ENCODE data around the gene MBLAC1.

Gene MBLAC1

DNA sequence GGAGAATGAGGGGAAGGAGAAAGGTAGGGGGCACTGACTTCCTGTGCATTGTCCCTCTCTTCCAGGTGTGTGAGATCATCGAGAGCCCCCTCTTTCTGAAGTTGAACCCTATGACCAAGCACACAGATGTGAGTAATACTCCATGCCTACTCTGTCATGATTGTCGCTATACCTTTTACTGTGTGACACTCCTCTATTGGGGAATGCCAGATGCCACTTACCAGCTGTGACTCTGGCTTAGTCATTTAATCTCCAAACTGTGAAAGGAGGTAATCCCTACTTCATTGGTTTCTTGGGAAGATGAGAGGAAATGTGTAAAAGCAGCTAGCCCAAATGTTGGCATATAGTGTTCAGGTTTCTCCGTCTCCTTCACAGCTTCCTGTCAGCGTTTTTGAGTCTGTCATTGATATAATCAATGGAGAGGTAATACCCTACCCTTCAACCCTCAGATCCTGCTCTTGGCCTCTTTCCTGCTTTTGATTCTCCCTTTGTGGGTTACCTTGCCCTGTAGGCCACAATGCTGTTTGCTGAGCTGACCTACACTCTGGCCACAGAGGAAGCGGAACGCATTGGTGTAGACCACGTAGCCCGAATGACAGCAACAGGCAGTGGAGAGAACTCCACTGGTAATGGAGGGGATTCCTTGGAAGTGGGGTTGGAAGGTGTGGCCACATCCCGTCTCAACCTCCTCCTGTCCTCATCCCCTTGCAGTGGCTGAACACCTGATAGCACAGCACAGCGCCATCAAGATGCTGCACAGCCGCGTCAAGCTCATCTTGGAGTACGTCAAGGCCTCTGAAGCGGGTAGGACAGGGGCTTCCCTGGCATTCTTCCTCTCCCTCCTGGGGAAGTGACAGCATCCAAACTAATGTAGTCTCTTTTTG is 36.0 kb upstream of the MBLAC1 start:
- no peak for TF ChIP-seq GATA3 (IDR thresholded peaks at IDR 0.05; ENCODE audit: low read depth, low read length)
- no peak for TF ChIP-seq GATA2 (IDR thresholded peaks at IDR 0.05; ENCODE audit: low read depth, low read length)

DNA sequence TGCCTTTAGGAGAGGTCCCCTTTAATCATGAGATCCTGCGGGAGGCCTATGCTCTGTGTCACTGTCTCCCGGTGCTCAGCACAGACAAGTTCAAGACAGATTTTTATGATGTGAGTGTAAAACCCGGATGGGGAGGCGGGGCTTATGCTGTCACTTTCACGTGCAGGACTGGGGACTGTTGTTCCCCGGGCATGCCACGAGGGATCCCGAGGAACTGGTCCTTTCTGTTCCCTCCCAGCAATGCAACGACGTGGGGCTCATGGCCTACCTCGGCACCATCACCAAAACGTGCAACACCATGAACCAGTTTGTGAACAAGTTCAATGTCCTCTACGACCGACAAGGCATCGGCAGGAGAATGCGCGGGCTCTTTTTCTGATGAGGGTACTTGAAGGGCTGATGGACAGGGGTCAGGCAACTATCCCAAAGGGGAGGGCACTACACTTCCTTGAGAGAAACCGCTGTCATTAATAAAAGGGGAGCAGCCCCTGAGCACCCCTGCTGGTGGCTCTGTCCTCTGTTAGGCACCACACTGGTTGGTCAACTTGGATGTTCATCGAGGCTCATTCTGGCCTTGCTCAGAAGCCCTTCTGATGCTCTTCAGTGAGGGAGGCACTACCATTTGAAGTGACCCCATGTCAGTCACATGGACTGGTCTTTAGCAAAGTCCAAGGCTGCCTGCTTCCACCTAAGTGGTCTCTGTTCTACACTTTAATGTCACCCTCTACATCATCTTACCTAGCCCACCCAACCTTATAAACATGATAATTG is 35.2 kb upstream of the MBLAC1 start:
- TF ChIP-seq GATA2 (IDR thresholded peaks at IDR 0.05; ENCODE audit: low read depth, low read length) (no peak), GATA3 (IDR thresholded peaks at IDR 0.05; ENCODE audit: low read depth, low read length) (no peak)

- TF ChIP-seq GATA3 (IDR thresholded peaks at IDR 0.05; ENCODE audit: low read depth, low read length) (no peak), GATA2 (IDR thresholded peaks at IDR 0.05; ENCODE audit: low read depth, low read length) (no peak)
These were observed 33.7 kb upstream of the MBLAC1 start for GRCh38 chr7:100093054-100093453.

DNA sequence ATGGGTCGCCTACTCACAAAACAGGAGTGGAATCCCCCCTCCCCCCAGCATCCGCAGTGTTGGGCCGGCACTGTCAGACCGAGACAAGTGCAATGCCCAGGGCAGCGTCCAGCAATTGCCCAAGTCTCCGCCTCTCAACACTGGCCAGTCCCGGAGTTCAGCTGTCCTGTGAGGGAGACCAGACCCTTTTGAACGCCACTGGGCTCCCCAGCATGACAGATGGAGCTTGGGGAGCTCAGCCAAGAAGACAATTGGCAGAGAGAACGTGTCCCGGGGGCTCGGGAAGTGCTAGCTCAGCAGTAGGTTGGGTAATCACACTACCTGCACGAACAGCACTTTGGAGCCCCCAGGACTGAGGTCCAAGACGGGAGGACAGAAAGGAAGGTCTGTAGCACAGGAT is 33.3 kb upstream of the MBLAC1 start:
- TF ChIP-seq GATA3 (IDR thresholded peaks at IDR 0.05; ENCODE audit: low read depth, low read length), result no peak
- no peak for TF ChIP-seq GATA2 (IDR thresholded peaks at IDR 0.05; ENCODE audit: low read depth, low read length)

DNA sequence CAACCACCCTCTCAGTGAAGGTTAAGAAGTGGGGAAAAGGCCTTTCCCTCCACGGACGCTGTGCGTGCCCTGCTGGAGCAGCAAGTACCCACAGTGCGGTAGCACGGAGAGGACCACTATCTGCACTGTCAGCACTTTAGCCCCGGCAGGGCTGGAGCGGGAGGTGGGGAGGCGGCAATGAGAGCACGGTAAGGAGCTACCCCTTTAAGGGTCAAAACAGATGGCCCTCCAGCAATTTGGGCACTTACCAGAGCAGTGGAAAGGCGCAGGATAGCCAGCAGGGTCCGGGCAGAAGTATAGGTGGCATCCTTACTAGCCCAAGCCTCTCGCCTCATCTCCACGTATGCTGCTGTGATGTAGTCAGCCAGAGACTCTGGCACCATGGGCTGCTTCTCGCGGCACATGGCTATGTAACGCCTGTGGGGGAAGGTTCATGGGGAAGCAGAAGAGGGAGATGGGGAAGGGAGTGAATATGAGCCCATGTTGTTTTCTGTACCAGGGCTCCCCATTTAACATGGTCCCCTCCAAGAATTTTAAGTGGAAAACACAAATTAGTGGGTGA is 32.8 kb upstream of the MBLAC1 start:
- TF ChIP-seq GATA3 (IDR thresholded peaks at IDR 0.05; ENCODE audit: low read depth, low read length) (no peak), GATA2 (IDR thresholded peaks at IDR 0.05; ENCODE audit: low read depth, low read length) (no peak)

- no peak for TF ChIP-seq GATA2 (IDR thresholded peaks at IDR 0.05; ENCODE audit: low read depth, low read length)
- TF ChIP-seq GATA3 (IDR thresholded peaks at IDR 0.05; ENCODE audit: low read depth, low read length), result no peak
These were observed 31.5 kb upstream of the MBLAC1 start for GRCh38 chr7:100095289-100095688.

- TF ChIP-seq GATA2 (IDR thresholded peaks at IDR 0.05; ENCODE audit: low read depth, low read length) (no peak), GATA3 (IDR thresholded peaks at IDR 0.05; ENCODE audit: low read depth, low read length) (no peak)
These were observed 31.1 kb upstream of the MBLAC1 start for GRCh38 chr7:100095704-100096103.

GRCh38 chr7:100098913-100099312 is 27.9 kb upstream of the MBLAC1 start:
- TF ChIP-seq GATA2 (IDR thresholded peaks at IDR 0.05; ENCODE audit: low read depth, low read length), result no peak
- no peak for TF ChIP-seq GATA3 (IDR thresholded peaks at IDR 0.05; ENCODE audit: low read depth, low read length)

- no peak for TF ChIP-seq GATA3 (IDR thresholded peaks at IDR 0.05; ENCODE audit: low read depth, low read length)
- TF ChIP-seq GATA2 (IDR thresholded peaks at IDR 0.05; ENCODE audit: low read depth, low read length), result no peak
These were observed 27.3 kb upstream of the MBLAC1 start for GRCh38 chr7:100099452-100099851.

DNA sequence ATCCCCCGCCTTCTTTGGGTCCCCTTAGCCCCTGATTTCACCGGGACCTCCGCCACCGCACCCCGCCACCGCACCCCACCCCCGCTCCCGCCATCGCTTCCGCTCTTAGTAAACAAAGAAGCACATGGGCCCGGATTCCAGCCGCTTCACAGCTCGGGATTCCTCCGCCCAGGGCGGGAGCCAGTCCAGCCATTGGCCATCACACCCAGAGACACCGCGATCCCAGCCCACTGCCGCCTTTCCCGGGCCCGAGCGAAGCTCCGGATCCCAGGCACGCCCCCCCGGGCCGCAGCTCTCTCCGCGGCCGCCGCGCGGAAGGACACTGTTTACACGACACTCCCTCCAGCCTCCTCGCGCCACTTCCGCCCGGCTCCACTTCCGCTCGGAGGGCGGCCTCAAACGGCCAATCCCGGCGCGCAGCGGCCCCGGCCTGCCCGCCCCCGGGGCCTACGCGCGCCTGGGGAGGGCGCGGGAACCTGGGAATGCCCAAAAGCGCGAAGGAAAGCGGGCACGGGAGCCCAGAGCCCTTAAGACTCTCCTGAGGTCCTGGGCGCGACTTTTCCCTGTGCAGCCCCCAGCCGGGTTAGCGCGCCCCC is 26.2 kb upstream of the MBLAC1 start:
- TF ChIP-seq GATA3 (IDR thresholded peaks at IDR 0.05; ENCODE audit: low read depth, low read length) (no peak), GATA2 (IDR thresholded peaks at IDR 0.05; ENCODE audit: low read depth, low read length) (no peak)

- TF ChIP-seq GATA2 (IDR thresholded peaks at IDR 0.05; ENCODE audit: low read depth, low read length) (no peak), GATA3 (IDR thresholded peaks at IDR 0.05; ENCODE audit: low read depth, low read length) (no peak)
These were observed 25.5 kb upstream of the MBLAC1 start, which contains the start of the genes AP4M1 and MCM7 for GRCh38 chr7:100101016-100101862. TSS of gene AP4M1 (plus strand) at chr7:100101643. CDS start at chr7:100101715, 72 bp downstream. TSS of gene MCM7 (minus strand) at chr7:100101397. CDS start at chr7:100101294, 103 bp downstream.

DNA sequence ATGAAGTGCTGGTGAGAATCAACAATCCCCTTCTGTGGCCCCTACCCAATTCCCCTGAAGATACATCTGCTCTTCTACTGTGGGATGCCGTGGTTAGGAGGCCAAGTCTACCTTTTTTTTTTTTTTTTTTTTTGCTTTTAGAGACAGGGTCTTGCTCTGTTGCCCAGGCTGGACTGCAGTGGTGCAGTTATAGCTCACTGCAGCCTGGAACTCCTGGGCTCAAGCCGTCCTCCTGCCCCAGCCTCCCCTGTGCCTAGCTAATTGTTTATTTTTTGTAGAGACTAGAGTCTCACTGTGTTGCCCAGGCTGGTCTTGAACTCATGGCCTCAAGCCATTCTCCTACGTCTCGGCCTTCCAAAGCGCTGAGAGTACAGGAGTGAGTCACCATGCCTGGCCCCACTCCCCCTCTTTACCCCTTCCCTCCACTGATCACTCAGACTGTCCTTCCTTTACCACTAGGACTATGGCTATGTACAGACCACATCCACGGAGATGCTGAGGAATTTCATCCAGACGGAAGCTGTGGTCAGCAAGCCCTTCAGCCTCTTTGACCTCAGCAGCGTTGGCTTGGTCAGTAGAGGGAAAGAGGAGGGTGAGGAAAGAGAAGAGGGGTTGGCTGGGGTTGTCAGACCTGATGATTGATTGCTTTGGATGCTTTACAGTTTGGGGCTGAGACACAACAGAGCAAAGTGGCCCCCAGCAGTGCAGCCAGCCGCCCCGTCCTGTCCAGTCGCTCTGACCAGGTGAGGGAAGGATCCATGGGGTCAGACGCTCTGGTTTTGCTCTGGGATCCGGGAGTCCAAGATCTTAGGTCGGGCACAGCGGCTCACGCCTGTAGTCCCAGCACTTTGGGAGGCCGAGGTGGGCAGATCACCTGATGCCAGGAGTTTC is 23.6 kb upstream of the MBLAC1 start:
- TF ChIP-seq GATA2 (IDR thresholded peaks at IDR 0.05; ENCODE audit: low read depth, low read length) (no peak), GATA3 (IDR thresholded peaks at IDR 0.05; ENCODE audit: low read depth, low read length) (no peak)

Measured in SH-SY5Y (cell line).